Kidney tubule cell (primary cell): ENCODE results near the gene REX1BD.

Experiments
- DNase-seq: peaks from one replicate; pipeline ENCODE4 v3.0.0-alpha.2; 2018; ENCODE audit warnings: low spot score

The REX1BD gene

GRCh38 chr19:18603255-18603957, 14.8 kb downstream of the REX1BD start:
- DNase-seq = no peak

DNA sequence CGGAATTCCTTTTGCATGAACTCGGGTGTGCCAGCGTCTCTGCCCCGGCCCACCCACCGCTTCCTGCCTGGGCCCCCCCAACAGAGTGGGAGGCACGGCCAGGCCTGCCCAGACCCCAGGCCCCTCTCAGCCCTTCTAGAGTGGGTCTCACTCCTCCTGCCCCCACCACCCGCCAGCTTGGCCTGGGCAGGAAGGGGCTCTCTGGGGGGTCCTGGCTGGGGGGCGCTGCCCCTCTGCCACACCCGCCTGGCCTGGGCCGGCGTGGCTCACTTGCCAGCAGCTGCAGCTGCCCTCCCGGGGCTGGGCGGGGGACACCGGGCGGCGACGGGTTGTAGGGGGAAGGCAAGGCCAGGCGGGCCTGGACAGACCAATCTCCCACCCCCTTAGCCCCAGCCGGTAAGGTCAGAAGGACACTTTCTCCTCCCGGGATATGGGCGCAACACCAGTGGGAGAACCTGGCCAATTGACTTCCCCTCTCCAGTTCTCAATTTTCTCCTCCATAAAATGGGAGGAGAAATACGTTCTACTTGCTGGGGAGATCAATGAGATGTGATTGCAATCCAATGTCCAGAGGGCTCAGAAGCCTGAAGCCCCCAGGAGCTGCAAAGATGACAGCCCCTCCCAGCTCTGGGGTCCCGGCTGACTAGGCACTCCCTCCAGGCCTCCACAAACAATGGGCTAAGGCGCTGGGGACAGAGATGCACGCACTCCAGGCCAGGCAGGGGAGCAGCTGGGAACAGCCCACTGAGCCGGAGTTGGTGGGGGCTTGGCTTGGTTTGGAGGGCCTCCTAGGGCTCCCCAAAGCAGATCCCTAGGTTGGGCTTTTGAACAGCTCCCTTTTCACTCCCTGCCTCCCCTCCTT, 15.6 kb downstream of the REX1BD start:
- no peak for DNase-seq

- DNase-seq = no peak
These were observed 16.2 kb downstream of the REX1BD start for GRCh38 chr19:18604820-18605159.

DNA sequence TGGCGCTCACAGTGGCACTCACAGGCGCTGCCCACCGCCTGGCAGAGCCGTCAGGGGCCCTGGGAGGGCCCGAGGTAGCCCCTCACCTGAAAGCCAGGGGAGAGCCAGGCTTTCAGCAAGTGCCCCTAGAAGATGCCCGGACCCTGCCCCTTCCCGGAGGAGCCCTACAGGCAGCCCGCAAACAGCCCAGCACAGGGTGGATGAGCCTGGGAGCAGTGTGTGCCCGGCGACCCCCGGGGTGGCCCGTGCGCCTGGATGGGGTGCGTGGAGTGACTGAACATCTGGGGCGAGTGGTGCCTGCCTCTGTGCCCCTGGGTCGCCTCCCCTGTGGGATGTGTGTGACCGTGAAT, 16.6 kb downstream of the REX1BD start:
- DNase-seq = no peak

DNA sequence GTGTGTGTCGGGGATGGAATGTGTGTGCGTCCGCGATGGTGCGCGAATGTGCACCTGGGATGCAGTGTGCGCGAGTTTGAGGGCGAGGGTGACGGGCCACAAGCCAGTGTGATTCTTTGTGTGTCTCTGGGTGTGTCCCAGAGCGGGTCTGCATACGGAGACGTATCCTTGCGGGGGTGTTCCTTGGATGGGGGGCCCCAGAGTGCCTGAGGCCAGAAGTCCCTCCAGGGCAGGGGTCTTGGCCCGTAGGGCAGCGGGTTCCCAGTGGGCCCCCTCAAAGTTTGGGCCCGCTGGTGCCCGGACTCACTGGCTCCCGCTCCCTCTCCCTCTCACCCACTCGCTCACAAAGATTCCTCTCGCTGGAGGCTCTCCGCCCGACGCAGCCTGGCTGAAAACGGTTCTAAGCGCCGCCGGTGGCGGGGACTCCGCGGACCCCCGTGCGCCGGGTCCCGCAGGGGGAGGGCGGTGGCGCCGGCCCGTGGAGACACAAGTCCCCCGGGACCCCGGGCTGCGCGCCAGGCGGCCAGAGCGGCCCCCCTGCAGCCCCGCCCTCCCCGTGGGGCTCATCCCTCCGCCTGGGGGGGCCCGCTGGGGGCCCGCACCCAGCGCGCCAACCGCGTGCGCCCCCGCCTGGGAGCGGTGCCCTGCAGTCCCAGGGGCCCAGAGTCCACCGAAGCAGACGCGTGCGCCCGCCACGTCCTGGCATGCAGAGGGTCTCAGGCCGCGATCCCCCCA, 17.1 kb downstream of the REX1BD start:
- DNase-seq = no peak

- no peak for DNase-seq
These were observed 18.0 kb downstream of the REX1BD start, which contains the start of gene CRLF1 for GRCh38 chr19:18606281-18607225. CRLF1 (minus strand) TSS chr19:18606799; CDS start chr19:18606656, 143 bp downstream.

GRCh38 chr19:18607226-18608101, 18.9 kb downstream of the REX1BD start:
- DNase-seq = no peak

DNA sequence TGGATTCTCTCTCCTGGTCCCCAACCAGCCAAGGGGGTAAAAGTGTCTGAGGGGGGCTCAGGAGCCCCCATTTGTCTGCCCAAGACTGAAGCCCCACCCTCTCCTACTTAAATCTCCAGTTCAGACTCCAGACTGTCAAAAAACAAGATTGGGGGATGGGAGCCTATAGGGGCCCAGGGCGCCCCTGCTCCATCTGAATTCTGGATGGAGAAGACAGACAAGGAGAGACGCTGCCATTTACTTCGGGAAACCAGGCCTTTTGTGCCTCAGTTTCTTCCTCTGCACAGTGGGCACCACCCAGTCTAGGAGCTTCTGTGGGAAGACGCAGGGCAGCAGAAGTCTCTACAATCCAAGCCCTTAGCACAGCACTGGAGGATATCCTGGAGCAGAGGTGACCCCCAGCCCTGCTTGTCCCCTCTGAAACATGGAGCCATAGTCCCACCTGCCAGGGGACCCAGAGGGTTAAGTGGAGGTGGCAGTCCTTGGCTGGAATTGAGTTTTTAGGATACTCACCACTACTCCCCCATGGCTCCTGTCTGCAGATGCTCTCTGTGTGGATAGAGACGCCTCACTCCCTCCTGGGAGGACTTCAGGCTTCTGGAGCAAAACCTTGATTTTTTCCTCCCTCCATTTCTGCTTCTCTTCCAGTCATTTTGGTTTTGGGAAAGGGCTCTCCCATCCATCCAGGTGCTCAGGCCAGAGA, 19.7 kb downstream of the REX1BD start:
- DNase-seq = no peak

GRCh38 chr19:18608805-18609716, 20.5 kb downstream of the REX1BD start:
- DNase-seq = no peak

DNA sequence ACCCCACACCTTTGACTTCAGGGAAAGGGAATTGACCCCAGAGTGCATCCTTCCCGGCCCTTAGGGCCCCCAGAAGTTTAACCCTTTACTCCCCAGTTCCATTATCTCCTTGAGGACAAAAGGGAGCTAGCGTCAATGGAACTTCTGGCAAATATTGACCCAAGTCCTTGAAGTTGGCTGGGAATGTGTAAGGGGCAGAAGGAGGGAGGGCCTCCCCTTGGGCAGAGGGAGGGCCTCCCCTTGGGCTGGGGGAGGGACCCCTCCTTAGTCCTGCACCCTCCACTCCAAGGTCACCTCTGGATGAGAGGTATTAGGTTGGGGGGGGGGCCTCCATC, 21.1 kb downstream of the REX1BD start:
- no peak for DNase-seq

DNA sequence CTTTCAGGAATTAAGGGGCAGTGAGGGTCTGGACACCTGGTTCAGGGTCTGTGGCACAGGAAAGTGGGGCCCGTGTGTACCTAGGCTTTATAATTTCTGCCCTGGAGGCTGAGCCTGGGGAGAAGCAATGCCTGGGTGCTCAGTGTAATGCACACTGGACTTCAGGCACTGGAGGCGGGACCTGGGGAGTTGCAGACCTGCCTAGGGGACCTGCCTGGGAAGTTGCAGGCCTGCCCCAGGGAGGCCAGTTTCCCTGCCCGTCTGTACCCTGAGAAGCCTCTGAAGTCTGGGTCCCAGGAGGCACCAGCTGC, 21.6 kb downstream of the REX1BD start:
- no peak for DNase-seq

DNA sequence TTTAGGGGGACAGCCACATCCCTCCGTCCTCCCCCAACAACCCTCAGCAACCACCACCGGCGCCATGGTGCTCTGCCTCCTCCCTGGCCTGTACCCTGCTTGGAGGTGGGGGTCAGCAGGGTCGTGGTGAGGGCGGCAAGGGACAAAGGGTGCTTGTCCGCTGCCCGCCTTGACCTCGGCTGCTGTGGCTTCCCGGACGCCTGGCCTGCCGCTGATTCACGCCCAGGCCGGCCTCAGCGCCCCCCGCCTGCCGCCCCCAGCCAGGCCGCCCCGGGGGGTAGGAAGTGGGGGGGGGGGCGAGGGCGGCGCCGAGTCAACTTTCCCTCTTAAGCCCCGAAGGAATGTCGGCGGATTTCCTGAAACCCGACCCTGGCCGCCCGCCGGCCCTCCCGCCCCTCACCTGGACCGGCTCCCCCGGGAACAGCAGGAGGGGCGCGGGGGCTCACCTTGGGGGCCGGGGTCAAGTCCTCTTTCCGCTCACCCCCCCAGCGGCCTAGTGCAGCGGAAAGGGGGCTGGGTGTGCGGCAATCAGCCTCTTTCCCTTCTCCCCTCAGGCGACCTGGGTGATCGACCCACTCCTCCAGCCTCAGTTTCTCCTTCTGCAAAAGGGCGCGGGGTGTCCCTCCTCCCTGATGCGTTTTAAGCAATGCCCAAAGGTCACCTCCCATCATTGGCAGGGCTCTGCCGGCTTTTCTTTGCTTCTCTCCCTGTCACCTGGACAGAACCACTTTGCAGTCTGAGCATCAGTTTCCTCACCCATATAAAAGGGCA, 22.1 kb downstream of the REX1BD start:
- no peak for DNase-seq

- DNase-seq = no peak
These were observed 22.9 kb downstream of the REX1BD start for GRCh38 chr19:18611327-18612050.

DNA sequence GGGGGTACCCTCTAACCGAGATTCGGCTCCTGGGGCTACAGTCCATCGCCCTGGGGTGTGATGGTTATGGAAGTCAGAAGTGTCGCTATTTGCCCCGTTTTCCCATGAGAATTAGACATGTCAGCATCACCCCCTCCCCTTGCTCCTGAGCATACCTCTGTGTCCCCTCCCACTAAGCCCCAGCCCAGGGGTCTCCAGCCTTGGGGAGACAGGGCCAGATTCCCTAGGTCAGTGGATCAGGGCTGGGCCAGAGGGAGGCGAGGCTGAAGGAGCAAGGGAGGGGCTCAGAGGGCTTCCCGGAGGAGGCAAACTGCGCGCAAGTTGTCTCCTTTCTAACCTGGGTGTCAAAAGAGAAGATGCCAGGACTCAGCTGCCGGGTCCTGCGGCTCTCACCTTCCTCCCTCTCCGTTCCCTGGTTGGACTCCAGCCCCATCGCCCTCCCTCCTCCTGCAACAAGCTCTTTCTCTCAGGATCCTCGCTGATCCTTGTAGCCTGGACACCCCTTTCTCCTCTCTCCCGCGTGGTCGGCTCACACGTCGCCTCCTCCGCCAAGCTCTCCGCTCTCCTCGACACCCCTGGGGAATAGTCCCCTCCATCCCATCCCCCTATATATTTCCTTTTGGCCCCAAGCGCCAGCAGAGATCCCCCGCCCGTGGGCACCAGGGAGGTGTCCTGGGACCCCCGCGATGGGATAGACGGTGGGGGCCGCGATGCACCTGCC, 23.6 kb downstream of the REX1BD start:
- no peak for DNase-seq

DNA sequence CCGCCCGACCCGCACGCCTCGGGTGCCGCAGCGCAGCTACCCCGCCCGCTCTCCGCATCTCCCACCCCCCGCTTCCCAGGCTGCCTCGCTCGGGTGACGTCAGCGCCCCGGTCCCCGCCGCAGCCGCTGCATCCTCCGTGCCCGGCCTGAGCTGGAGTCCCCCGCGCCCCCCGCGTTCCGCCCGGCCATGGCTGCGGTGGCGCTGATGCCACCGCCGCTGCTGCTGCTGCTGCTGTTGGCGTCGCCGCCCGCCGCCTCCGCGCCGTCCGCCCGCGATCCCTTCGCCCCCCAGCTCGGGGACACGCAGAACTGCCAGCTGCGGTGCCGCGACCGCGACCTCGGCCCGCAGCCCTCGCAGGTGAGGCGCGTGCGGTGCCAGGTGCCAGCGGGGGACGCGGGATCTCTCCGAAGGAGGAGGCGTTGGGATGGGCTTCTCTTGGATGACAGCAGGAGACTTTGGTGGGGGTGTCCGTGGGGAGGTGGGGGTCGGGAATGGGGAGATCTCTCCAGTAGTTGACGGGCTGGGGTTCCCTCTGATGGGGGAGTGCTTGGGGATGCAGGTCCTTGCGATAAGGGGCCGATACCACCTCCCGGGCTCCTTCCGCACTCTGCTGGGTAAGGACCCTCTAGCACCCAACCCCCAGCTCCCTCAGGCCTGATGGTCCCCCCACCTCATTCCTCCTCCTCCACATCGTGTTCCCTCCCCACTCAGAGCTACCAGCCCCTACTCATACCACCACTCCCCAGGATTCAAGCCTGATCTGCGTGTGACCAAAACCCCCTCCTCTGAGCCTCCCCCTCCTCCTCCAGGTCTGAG, 24.4 kb downstream of the REX1BD start, which contains the start of gene TMEM59L:
TSS of gene TMEM59L (plus strand) at position 99 of the 817 bp plus-strand sequence. CDS start at position 188, 89 bp downstream.
- DNase-seq = no peak

DNA sequence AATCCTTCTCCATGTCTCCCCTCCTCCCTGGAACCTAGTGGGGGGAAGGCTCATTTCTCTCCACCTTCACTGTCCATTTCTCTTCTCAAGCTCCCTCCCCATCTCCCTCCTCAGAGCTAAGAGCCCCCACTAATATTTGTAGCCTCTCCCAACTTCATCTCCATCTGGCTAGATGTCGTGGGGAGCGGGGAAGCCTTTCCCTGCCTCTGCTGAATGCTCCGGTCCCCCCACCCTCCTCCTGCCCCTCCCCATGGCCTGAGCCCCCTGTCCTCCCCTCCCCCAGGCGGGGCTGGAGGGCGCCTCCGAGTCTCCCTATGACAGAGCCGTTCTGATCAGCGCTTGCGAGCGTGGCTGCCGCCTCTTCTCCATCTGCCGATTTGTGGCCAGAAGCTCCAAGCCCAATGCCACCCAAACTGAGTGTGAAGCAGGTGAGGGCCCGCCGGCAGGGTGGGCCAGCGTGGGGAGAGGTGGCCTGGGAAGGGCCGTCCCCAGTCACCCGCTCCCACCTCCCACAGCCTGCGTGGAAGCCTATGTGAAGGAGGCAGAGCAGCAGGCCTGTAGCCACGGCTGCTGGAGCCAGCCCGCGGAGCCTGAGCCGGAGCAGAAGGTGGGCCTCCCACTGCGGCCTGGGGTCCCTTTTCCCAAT, 25.1 kb downstream of the REX1BD start:
- DNase-seq = no peak
